Measurements from ENCODE around the gene SSMEM1. TPM values are rescaled to one million over a fixed set of nuclear protein-coding genes. Genes with fewer than 3 reads are reported as not detected.
"Not testable (repeated sequence)": the region's sequence is repeated elsewhere in the genome, so short reads cannot be mapped to it uniquely, and the experiment has no call there.

Gene SSMEM1
- total and polyA plus RNA-seq, 2 experiments from 2014 or later, result not detected

DNA sequence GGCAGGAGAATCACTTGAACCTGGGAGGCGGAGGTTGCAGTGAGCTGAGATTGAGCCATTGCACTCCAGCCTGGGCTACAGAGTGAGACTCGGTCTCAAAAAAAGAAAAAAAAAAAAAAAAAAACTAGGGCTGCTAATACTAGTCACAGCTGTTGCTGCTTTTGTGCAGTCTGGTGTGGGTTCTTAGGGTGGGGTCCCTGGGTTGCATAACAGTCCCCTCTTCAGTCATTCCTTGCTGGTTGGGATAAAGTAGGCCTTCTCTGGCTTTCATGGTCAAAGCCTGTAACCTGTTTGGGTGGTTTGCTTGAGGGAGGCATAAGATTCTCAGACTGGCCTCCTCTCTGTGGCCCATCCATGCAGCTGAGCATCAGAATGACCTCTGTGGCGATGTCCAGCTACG lies 14.1 kb downstream of the SSMEM1 start:
- Histone ChIP-seq H3K36me3 (no peaks in the 10 kb centered on the region), H3K9me3 (ENCODE audit: low read depth) (no peaks in the 10 kb centered on the region), H3K27ac (no peak overlapping the region), H3K4me3 (no peak overlapping the region), H3K27me3 (peaks cover 12% of the 10 kb centered on the region), H3K4me1 (ENCODE audit: low read depth) (no peaks in the 10 kb centered on the region)
- DNase-seq (ENCODE audit: low read depth in 1 of 2, low spot score in 1 of 2), result no peak
- TF ChIP-seq, protein P1, sequence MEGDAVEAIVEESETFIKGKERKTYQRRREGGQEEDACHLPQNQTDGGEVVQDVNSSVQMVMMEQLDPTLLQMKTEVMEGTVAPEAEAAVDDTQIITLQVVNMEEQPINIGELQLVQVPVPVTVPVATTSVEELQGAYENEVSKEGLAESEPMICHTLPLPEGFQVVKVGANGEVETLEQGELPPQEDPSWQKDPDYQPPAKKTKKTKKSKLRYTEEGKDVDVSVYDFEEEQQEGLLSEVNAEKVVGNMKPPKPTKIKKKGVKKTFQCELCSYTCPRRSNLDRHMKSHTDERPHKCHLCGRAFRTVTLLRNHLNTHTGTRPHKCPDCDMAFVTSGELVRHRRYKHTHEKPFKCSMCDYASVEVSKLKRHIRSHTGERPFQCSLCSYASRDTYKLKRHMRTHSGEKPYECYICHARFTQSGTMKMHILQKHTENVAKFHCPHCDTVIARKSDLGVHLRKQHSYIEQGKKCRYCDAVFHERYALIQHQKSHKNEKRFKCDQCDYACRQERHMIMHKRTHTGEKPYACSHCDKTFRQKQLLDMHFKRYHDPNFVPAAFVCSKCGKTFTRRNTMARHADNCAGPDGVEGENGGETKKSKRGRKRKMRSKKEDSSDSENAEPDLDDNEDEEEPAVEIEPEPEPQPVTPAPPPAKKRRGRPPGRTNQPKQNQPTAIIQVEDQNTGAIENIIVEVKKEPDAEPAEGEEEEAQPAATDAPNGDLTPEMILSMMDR (IDR thresholded peaks at IDR 0.05; ENCODE audit: low read depth, low read length), result no peak

DNA sequence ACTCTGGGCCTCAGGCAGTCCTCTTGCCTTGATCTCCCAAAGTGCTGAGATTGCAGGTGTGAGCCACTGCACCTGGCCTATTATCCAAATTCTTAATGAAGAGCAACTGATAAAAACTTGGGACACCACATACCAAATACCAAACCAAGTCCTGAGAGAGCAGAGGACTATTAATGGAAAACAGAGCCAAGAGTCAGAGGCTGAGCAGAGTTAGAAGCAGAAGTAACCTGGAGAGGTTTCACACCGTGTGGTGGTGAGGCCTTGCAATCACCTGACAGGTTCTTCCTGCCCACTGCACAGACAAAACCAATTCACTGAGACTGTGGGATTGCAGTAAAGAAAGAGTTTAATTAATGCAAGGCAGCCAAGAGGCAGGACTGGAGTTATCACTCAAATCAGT lies 16.0 kb downstream of the SSMEM1 start:
- Histone ChIP-seq H3K27ac (no peak overlapping the region), H3K4me1 (ENCODE audit: low read depth) (peaks cover 12% of the 10 kb centered on the region), H3K4me3 (no peak overlapping the region), H3K27me3 (peaks cover 12% of the 10 kb centered on the region), H3K36me3 (no peaks in the 10 kb centered on the region), H3K9me3 (ENCODE audit: low read depth) (no peaks in the 10 kb centered on the region)
- TF ChIP-seq, protein P1 (IDR thresholded peaks at IDR 0.05; ENCODE audit: low read depth, low read length), result no peak
- DNase-seq (ENCODE audit: low read depth in 1 of 2, low spot score in 1 of 2), result no peak

DNA sequence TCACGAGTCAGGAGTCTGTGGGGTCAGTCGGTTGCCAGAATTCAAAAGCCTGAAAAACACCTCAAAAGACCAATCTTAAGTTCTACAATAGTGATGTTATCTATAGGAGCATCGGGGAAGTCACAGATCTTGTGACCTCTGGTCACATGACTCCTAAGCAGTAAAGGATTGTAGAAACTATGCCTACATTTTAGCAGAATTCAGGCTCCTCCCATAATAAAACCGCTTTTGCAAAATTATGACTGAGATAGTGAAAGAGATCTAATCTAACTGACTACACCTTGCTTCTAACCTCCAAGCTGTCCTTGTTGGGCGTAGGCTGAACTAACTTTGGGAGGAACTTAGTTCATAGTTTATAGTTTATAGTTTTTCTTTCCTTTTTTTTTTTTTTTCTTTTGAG lies 16.6 kb downstream of the SSMEM1 start:
- Histone ChIP-seq H3K27ac (no peak overlapping the region), H3K4me1 (ENCODE audit: low read depth) (peaks cover 18% of the 10 kb centered on the region), H3K4me3 (no peak overlapping the region), H3K9me3 (ENCODE audit: low read depth) (no peaks in the 10 kb centered on the region), H3K36me3 (no peaks in the 10 kb centered on the region), H3K27me3 (peaks cover 12% of the 10 kb centered on the region)
- DNase-seq (ENCODE audit: low read depth in 1 of 2, low spot score in 1 of 2), result no peak
- TF ChIP-seq, protein P1 (IDR thresholded peaks at IDR 0.05; ENCODE audit: low read depth, low read length), result no peak

DNA sequence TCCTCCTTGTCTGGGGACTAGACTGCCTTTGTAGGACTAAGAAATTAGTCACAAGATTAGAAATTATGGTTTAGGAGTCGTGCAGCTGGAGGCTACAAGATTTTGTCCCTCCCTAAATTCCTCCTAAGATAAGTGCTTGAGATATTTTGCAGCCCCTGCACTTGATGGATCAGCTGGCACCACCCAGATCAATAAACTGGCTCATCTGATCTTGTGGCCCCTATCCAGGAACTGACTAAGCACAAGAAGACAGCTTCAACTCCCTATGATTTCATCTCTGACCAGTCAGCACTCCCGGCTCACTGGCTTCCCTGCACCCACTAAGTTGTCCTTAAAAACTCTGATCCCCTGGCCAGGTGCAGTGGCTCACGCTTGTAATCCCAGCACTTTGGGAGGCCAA lies 17.3 kb downstream of the SSMEM1 start:
- DNase-seq (ENCODE audit: low read depth in 1 of 2, low spot score in 1 of 2), result peak in 1 of 2 donors; percentile 9
- not testable (repeated sequence) for H3K9me3 ChIP-seq (ENCODE audit: low read depth); H3K36me3 ChIP-seq; H3K27me3 ChIP-seq; H3K27ac ChIP-seq; H3K4me3 ChIP-seq
- H3K4me1 ChIP-seq (ENCODE audit: low read depth), result peaks cover 22% of the 10 kb centered on the region

DNA sequence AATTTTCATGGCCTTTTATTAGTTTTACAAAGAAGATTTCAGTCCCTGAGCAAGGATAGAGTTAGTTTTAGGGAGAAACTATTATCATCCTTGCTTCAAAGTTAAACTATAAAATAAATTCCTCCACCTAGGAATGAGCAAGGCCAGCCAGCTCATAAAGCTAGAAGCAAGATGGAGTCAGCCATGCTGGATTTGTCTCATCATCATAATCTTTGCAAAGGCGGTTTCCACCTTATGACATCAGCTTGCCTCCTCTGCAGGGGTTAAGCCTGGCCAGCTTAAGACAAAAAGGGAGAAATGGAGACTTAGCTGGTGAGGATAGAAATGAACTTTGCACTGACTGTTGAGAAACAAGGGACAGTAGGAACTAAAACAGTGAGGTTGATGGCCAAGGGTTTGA lies 18.7 kb downstream of the SSMEM1 start:
- H3K4me1 ChIP-seq (ENCODE audit: low read depth), result peaks cover 22% of the 10 kb centered on the region
- H3K36me3 ChIP-seq, result no peaks in the 10 kb centered on the region
- H3K27ac ChIP-seq, result no peak overlapping the region
- H3K4me3 ChIP-seq, result no peak overlapping the region
- no peaks in the 10 kb centered on the region for H3K9me3 ChIP-seq (ENCODE audit: low read depth)
- H3K27me3 ChIP-seq, result no peaks in the 10 kb centered on the region
- TF ChIP-seq, protein P1 (IDR thresholded peaks at IDR 0.05; ENCODE audit: low read depth, low read length), result no peak
- DNase-seq (ENCODE audit: low read depth in 1 of 2, low spot score in 1 of 2), result no peak

DNA sequence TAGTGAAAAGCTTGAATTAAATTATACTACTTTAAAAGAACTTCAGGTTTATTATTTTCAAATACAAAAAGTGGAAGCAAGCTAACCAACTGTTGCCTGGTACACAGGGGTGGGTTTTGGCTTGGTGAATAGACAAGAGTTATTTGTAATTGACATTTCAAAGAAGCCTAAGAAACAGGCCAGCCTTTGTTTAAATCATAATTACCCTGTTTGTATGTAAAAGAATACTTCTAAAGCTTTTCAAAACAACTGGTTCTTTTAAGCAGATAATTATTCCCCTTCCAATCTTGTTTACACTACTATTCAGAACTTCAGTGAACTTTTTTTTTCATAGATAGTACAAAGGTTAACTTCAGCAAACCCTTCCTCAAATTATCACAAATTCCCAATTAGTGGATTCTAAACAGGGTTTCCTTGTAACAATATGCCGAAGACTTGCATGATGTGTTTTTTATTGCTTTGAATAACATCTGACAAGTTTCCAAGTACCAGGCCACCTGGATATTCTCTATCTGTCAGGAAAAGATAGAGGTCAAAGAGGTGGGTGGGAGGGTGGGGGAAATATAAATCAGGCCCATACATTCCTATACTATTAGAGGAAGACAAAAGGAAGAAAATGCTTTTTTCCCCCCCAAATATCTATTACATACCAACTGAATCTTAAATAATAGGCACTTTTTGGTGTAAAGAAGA lies 20.4 kb downstream of the SSMEM1 start:
- H3K27me3 ChIP-seq, result peaks cover 4% of the 10 kb centered on the region
- DNase-seq (ENCODE audit: low read depth in 1 of 2, low spot score in 1 of 2), result peak in 1 of 2 donors; percentile 68
- H3K4me1 ChIP-seq (ENCODE audit: low read depth), result peaks cover 22% of the 10 kb centered on the region
- no peaks in the 10 kb centered on the region for H3K9me3 ChIP-seq (ENCODE audit: low read depth)
- no peaks in the 10 kb centered on the region for H3K36me3 ChIP-seq
- TF ChIP-seq, protein P1 (IDR thresholded peaks at IDR 0.05; ENCODE audit: low read depth, low read length), result no peak
- H3K4me3 ChIP-seq, result no peak overlapping the region
- peak overlapping the region; percentile 81 for H3K27ac ChIP-seq

Measured in cardiac muscle cell (in vitro differentiated cells and primary cell).